ENCODE data around the gene CUL4A.
"Not testable (repeated sequence)": the region's sequence is repeated elsewhere in the genome, so short reads cannot be mapped to it uniquely, and the experiment has no call there.

DNA sequence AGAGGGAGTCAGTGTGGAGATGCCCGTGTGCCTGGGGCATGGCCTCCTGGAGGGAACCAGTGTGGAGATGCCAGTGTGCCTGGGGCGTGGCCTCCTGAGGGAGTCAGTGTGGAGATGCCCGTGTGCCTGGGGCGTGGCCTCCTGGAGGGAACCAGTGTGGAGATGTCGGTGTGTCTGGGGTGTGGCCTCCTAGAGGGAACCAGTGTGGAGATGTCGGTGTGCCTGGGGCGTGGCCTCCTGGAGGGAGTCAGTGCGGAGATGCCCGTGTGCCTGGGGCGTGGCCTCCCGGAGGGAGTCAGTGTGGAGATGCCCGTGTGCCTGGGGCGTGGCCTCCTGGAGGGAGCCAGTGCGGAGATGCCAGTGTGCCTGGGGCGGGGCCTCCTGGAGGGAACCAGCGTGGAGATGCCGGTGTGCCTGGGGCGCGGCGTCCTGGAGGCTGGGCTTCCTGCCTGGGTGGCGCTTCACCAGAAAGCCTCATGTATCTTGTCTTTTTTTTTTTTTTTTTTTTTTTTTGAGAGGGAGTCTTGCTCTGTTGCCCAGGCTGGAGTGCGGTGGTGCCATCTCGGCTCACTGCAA lies 105.6 kb downstream of the CUL4A start:
- not testable (repeated sequence) for TF ChIP-seq CTCF (conservative IDR thresholded peaks at IDR 0.05); EZH2 (IDR thresholded peaks at IDR 0.05; ENCODE audit: low read depth)
